Right lobe of liver (tissue), 6 donors: ENCODE results near the gene CYP46A1. TPM values are rescaled to one million over a fixed set of nuclear protein-coding genes. Genes with fewer than 3 reads are reported as not detected.

Experiments used
- ATAC-seq, 4 donors: fragments of 200-7000 bp; cut with Tn5 transposase; one replicate each; pipeline ENCODE4 v1.9.1; 2020; ENCODE audit warnings: mild to moderate bottlenecking in 4 of 4, moderate library complexity in 4 of 4
- DNase-seq, 3 donors: peaks; one replicate each; pipeline ENCODE4 v3.0.0-alpha.2; 2020
- H3K27ac ChIP-seq, 3 donors: fragments of 200-600 bp; one replicate each; pipeline ENCODE4 v1.8.0; 2022
- H3K27me3 ChIP-seq, 2 donors: fragments of 200-600 bp; one replicate each; pipeline ENCODE4 v1.8.0; 2022
- H3K36me3 ChIP-seq, 4 donors: fragments of 200-600 bp; sonication (generic) in 1 of 4; one replicate each; pipeline versions ENCODE4 v1.5.1 to v1.8.0; 2017 to 2022; ENCODE audit warnings: control low read depth in 1 of 4
- H3K4me1 ChIP-seq, 4 donors: fragments of 200-600 bp; sonication (generic) in 1 of 4; one replicate each; pipeline versions ENCODE4 v1.5.1 to v1.8.0; 2017 to 2022; ENCODE audit warnings: control low read depth in 1 of 4
- H3K4me3 ChIP-seq, 3 donors: fragments of 200-600 bp; one replicate each; pipeline ENCODE4 v1.8.0; 2022
- H3K9me3 ChIP-seq, 4 donors: fragments of 200-600 bp; sonication (generic) in 1 of 4; one replicate each; pipeline versions ENCODE4 v1.5.1 to v1.8.0; 2017 to 2022; ENCODE audit warnings: control low read depth in 1 of 4
- POLR2A ChIP-seq: fragments of 450-650 bp; IDR thresholded peaks from one replicate; pipeline ENCODE4 v1.6.1; 2017; ENCODE audit warnings: antibody characterized with exemption, mild to moderate bottlenecking
- WGBS: methylation state at CpG from one replicate; pipeline ENCODE4 v1.1.6; 2018; ENCODE audit warnings: low coverage, low lambda C conversion rate; ENCODE audit not compliant: insufficient coverage; ENCODE audit errors: missing lambda C conversion rate; 5-methylcytosine and 5-hydroxymethylcytosine counted together
- intact Hi-C, 2 donors: fragments of 100-400 bp; cut with DNase I; formaldehyde crosslinking; loops; one replicate each; pipeline versions ENCODE4 v1.11.2 to v1.14.1; 2022
- total RNA-seq, 6 experiments: library from RNA; depleted of rRNA in 2 of 6; stranded (reverse); fragments of >200 nt in 2 of 6; fragmentation: NEBNext Ultra II Directional in 3 of 6; extraction: Animal tissue kit (Norgen Biotek cat#: 25700) in 3 of 6; gene quantifications; one replicate each; pipeline versions ENCODE4 v1.1.0 to v1.2.4, GENCODE V29; 2016 to 2023
- TF ChIP-seq, protein P1 (sequence below), 4 donors: fragments of 200-600 bp in 3 of 4; fragments of 450-650 bp in 1 of 4; IDR thresholded peaks; one replicate each; pipeline versions ENCODE4 v1.5.1 to v1.8.0; 2016 to 2022; ENCODE audit warnings: antibody characterized with exemption in 4 of 4, mild to moderate bottlenecking in 2 of 4
- donor health status: DM: no; HTN: yes; CAD: no.
- donor health status: DM: no; HTN: no; CAD: no.
- donor health status: DM: no; HTN: no; CAD: no.
- donor health status: DM: no; HTN: yes; CAD: no.
- donor health status: DM: no; HTN: yes; CAD: no.

Gene CYP46A1
- total RNA-seq, 6 experiments from 2014 or later, result 0.06 to 1.6 (median 0.42) TPM; not detected in 1

DNA sequence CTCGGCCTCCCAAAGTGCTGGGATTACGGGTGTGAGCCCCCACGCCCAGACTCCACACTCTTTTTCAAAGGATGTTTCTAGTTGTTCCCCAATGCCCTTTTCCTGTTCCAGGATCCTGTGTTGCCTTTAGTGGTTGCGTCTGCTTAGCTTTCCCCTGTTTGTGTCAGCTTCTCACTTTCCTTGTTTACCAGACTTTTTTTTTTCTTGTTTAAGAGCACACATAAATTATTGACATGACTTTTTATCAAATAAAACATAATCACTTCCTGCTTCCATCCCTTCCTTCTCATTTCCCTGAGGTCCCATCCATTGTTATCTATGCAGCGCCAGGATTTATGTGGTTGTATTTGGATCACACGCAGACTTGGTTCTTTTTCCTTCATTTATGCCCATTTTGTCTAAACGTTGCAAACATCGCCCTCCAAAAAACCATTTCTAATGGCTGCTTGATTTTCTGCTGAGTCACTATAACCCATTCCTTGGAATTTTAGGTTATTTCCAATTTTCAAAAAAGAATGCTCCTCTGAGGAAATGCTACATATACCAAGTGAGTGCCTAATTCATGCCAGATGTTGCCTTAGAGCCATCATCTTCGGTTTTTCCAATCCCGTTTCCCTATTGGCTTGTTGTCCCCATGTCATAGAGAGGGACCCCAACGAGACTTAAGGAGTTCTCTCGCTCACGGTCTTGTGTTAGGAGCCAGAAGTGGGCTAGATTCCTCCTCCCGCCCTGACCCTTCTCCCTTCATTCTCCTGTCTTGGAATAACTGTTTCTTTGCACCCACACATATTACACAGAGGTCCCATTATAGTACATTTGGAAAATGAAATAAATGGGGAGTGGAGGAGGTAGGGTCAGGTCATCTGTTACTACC is 13.5 kb upstream of the CYP46A1 start:
- 83% methylated on average over 14 of the region's 14 CpGs for WGBS
- intact Hi-C loops, result no loop called here
- TF ChIP-seq, protein P1, sequence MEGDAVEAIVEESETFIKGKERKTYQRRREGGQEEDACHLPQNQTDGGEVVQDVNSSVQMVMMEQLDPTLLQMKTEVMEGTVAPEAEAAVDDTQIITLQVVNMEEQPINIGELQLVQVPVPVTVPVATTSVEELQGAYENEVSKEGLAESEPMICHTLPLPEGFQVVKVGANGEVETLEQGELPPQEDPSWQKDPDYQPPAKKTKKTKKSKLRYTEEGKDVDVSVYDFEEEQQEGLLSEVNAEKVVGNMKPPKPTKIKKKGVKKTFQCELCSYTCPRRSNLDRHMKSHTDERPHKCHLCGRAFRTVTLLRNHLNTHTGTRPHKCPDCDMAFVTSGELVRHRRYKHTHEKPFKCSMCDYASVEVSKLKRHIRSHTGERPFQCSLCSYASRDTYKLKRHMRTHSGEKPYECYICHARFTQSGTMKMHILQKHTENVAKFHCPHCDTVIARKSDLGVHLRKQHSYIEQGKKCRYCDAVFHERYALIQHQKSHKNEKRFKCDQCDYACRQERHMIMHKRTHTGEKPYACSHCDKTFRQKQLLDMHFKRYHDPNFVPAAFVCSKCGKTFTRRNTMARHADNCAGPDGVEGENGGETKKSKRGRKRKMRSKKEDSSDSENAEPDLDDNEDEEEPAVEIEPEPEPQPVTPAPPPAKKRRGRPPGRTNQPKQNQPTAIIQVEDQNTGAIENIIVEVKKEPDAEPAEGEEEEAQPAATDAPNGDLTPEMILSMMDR (IDR thresholded peaks at IDR 0.05), result no peak
- no peak for TF ChIP-seq POLR2A

DNA sequence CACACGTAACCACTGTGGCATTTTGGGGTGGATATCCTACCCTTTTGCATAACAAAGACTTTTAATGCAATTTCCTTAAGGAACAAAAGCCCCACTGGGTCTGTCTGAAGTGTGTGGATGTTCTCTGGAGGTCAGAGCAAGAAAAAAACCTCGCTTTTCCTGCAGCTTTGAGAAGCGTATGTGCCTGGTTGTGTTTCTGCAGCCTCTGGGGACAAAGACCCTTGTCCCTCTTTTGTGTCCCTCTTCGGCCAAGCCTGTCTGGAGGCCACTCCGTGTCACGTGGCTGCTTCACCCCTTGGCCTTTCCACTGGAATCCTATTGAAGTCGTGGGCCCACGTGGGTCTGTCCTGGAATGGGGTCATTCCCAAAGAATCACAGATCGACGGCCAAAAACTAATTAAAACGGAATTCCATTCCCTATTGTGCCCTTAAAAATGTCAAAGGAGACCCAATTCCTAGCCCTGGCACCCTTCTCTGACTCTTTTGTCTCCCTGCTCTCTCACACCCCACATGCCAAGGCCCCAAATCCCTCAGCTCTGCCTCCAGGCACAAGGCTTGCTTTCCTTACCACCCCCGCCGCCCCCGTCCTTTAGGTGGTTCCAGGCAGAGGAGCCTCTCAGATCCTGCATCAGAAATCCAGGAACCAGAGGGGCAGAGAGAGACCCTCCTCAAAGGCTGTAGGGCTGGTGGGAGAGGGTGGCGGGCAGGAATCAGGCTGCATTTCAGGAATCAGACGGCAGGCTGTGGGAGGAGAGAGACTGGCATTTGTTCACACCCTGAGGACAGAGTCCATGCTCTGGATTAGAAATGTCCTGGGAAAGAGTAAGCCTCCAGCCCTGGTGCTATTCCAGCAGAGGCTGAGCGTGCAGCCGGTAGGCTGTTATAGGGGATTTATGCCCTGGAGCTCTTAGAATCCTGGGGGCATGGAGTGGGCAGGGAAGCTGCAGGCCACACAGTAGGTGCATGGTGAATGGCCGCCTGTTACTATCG is 12.6 kb upstream of the CYP46A1 start:
- peak in 1 of 3 donors; percentile 72 for DNase-seq

More for the DNA sequence above, 13.5 kb upstream of the CYP46A1 start:
- no peak for DNase-seq
- Histone ChIP-seq H3K4me3 (no peak overlapping the region), H3K36me3 (no peaks in the 10 kb centered on the region), H3K9me3 (no peaks in the 10 kb centered on the region), H3K27ac (no peak overlapping the region), H3K27me3 (no peaks in the 10 kb centered on the region), H3K4me1 (peaks cover 0 to 11% (median 5%) of the 10 kb centered on the region in 4 donors)
- no peak for ATAC-seq

DNA sequence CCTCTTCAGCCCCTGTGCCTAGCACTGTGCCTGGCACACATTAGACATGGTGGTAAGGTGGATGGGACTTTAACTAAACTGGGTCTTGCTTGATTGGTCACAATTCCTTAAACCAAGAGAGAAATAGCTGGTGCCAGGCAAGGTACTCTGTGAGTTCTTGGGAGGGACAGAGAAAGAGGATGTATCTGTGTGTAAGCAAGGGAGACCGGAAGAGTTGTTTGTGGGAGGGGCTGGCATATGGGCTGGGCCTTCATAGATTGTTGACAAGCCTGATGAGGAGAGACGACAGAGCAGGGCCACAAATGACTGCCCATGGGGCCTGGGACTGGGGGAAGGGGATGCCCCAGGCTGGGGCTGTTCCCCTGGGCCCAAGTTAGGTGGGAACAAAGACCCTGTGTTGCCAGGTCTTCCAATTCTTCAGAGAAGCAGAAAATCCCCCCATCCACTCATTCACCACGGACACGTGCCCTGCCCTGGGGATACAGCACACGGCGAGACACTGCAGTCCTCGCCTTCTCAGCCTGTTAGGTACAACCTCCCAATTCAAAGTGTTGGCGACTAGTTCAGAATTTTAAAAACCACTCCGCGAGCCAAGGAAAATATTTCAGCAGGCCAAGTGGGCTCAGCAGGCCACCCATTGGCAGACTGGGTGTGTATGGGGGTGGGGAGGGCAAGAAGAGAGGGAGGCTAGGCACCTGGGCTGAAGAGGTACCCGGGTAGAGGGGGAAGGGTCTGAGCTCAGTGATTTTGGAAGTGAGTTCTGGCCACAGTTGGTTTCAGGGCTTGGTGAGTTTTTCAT is 11.4 kb upstream of the CYP46A1 start:
- intact Hi-C loops, result no loop called here
- no peak for TF ChIP-seq POLR2A
- TF ChIP-seq, protein P1 (IDR thresholded peaks at IDR 0.05), result no peak
- no peaks in the 10 kb centered on the region for H3K36me3 ChIP-seq
- no peak overlapping the region for H3K27ac ChIP-seq
- no peaks in the 10 kb centered on the region for H3K27me3 ChIP-seq
- H3K4me3 ChIP-seq, result no peak overlapping the region
- 88% methylated on average over 11 of the region's 11 CpGs for WGBS
- H3K4me1 ChIP-seq, result peaks cover 0 to 11% (median 5%) of the 10 kb centered on the region in 4 donors
- H3K9me3 ChIP-seq, result no peaks in the 10 kb centered on the region
- DNase-seq (no peak), ATAC-seq (peak; percentile 30 to 60 (median 38))

More for the DNA sequence above, 12.6 kb upstream of the CYP46A1 start:
- peak; percentile 87 to 93 (median 90) for ATAC-seq
- WGBS, result 48% methylated on average over 14 of the region's 20 CpGs
- Histone ChIP-seq H3K4me1 (peaks cover 0 to 11% (median 5%) of the 10 kb centered on the region in 4 donors), H3K27ac (no peak overlapping the region), H3K4me3 (no peak overlapping the region), H3K36me3 (no peaks in the 10 kb centered on the region), H3K27me3 (no peaks in the 10 kb centered on the region), H3K9me3 (no peaks in the 10 kb centered on the region)
- TF ChIP-seq, protein P1 (IDR thresholded peaks at IDR 0.05), result no peak
- TF ChIP-seq POLR2A, result no peak
- intact Hi-C loops, result no loop called here
